ENCODE results near the gene PIK3R2. TPM values are rescaled to one million over a fixed set of nuclear protein-coding genes. Genes with fewer than 3 reads are reported as not detected.
"Not testable (repeated sequence)": the region's sequence is repeated elsewhere in the genome, so short reads cannot be mapped to it uniquely, and the experiment has no call there.

Gene PIK3R2
- total and polyA plus RNA-seq, 10 donors: 4.2 to 22.7 (median 13.9) TPM

- no peaks in the 10 kb centered on the region for H3K9me3 ChIP-seq
- WGBS, 5 donors: 81 to 94% (median 89%) methylated on average over 5 to 6 of the region's 6 CpGs
- H3K36me3 ChIP-seq: peaks cover 0 to 19% (median 7%) of the 10 kb centered on the region in 6 donors
- H3K4me1 ChIP-seq: peaks cover 25 to 89% (median 59%) of the 10 kb centered on the region in 6 donors
- no peak overlapping the region for H3K4me3 ChIP-seq
- peak; percentile 73 for DNase-seq
- no peak for TF ChIP-seq POLR2AphosphoS5 (IDR thresholded peaks at IDR 0.05)
- H3K27me3 ChIP-seq (replicated peaks in 1 of 7): no peaks in the 10 kb centered on the region
- intact Hi-C loops (cut with DNase I; ENCODE audit: low total_unique reads): no loop called here
- peak overlapping the region in 5 of 8 donors; percentile 4 to 68 (median 54) for H3K27ac ChIP-seq
Observed at GRCh38 chr19:18156268-18156667, 3.3 kb downstream of the PIK3R2 start.

GRCh38 chr19:18156841-18157464 is 4.0 kb downstream of the PIK3R2 start:
- Histone ChIP-seq H3K9me3 (no peaks in the 10 kb centered on the region), H3K4me3 (no peak overlapping the region), H3K36me3 (peaks cover 0 to 20% (median 8%) of the 10 kb centered on the region in 6 donors), H3K27me3 (replicated peaks in 1 of 7) (no peaks in the 10 kb centered on the region), H3K27ac (peak overlapping the region in 7 of 8 donors; percentile 3 to 68 (median 33)), H3K4me1 (peaks cover 24 to 89% (median 59%) of the 10 kb centered on the region in 6 donors)
- TF ChIP-seq POLR2AphosphoS5 (IDR thresholded peaks at IDR 0.05) (peak; percentile 46 to 79 (median 67)), POLR2A (IDR thresholded peaks at IDR 0.05) (no peak)
- WGBS, 5 donors: 47 to 64% (median 51%) methylated on average over 10 to 22 of the region's 22 CpGs
- peak; percentile 89 for DNase-seq
- intact Hi-C loops (cut with DNase I; ENCODE audit: low total_unique reads): no loop called here

- Histone ChIP-seq H3K4me3 (no peak overlapping the region), H3K4me1 (peaks cover 24 to 88% (median 60%) of the 10 kb centered on the region in 6 donors), H3K27me3 (replicated peaks in 1 of 7) (no peaks in the 10 kb centered on the region), H3K9me3 (no peaks in the 10 kb centered on the region), H3K36me3 (peaks cover 0 to 26% (median 9%) of the 10 kb centered on the region in 6 donors), H3K27ac (peak overlapping the region in 6 of 8 donors; percentile 13 to 68 (median 44))
- 54 to 73% (median 56%) methylated on average over 16 to 18 of the region's 18 CpGs for WGBS, 5 donors
- intact Hi-C loops (cut with DNase I; ENCODE audit: low total_unique reads): no loop called here
- DNase-seq: no peak
- TF ChIP-seq CTCF (IDR thresholded peaks at IDR 0.05 in 8 of 11, conservative IDR thresholded peaks at IDR 0.05 in 3 of 11): no peak
- TF ChIP-seq POLR2A (IDR thresholded peaks at IDR 0.05): no peak
- TF ChIP-seq POLR2AphosphoS5 (IDR thresholded peaks at IDR 0.05): no peak
Observed at GRCh38 chr19:18157465-18158063, 4.6 kb downstream of the PIK3R2 start.

- Histone ChIP-seq H3K27me3 (replicated peaks in 1 of 7) (no peaks in the 10 kb centered on the region), H3K36me3 (peaks cover 0 to 35% (median 13%) of the 10 kb centered on the region in 6 donors), H3K27ac (no peak overlapping the region), H3K4me3 (no peak overlapping the region), H3K4me1 (peaks cover 24 to 86% (median 58%) of the 10 kb centered on the region in 6 donors), H3K9me3 (no peaks in the 10 kb centered on the region)
- intact Hi-C loops (cut with DNase I; ENCODE audit: low total_unique reads): no loop called here
- TF ChIP-seq POLR2A (IDR thresholded peaks at IDR 0.05) (no peak), CTCF (IDR thresholded peaks at IDR 0.05 in 8 of 11, conservative IDR thresholded peaks at IDR 0.05 in 3 of 11) (no peak), POLR2AphosphoS5 (IDR thresholded peaks at IDR 0.05) (no peak)
- no peak for DNase-seq
- WGBS, 5 donors: 77 to 92% (median 81%) methylated on average over 4 of the region's 4 CpGs
Observed at GRCh38 chr19:18158467-18158866, 5.5 kb downstream of the PIK3R2 start.

- Histone ChIP-seq H3K36me3 (peaks cover 0 to 41% (median 18%) of the 10 kb centered on the region in 6 donors), H3K4me1 (peaks cover 19 to 79% (median 51%) of the 10 kb centered on the region in 6 donors)
- H3K4me3 ChIP-seq; H3K9me3 ChIP-seq; H3K27ac ChIP-seq; intact Hi-C loops (cut with DNase I; ENCODE audit: low total_unique reads); DNase-seq; H3K27me3 ChIP-seq (replicated peaks in 1 of 7): not testable (repeated sequence)
- WGBS, 5 donors: 80 to 92% (median 87%) methylated on average over 6 of the region's 6 CpGs
Observed at GRCh38 chr19:18159059-18159616, 6.2 kb downstream of the PIK3R2 start.
